Panc1 (cell line): ENCODE data around the gene PCDHGB7. TPM values are rescaled to one million over a fixed set of nuclear protein-coding genes. Genes with fewer than 3 reads are reported as not detected.

Experiments
- ATAC-seq: fragments of 200-7000 bp; cut with Tn5 transposase; 2 replicates; pipeline ENCODE4 v1.9.1; 2020; ENCODE audit warnings: mild to moderate bottlenecking, moderate library complexity
- BruUV-seq: library from RNA; stranded (reverse); fragments of 400-500 nt; replicated peaks from 2 replicates; lab custom pipeline; 2021; lab: Mats Ljungman, UMichigan
- CTCF ChIA-PET: fragments of 300-600 bp; sonication (Branson Sonifier 250); formaldehyde crosslinking; loops from one replicate; lab custom pipeline; 2022; ENCODE audit warnings: antibody characterized with exemption; lab: Charles Lee
- POLR2A ChIA-PET: fragments of 300-600 bp; sonication (Branson Sonifier 250); formaldehyde crosslinking; loops from one replicate; lab custom pipeline; 2022; ENCODE audit warnings: antibody characterized with exemption; lab: Charles Lee
- DNase-seq: peaks from one replicate; pipeline ENCODE4 v3.0.0-alpha.2; 2010; ENCODE audit warnings: low read depth, low spot score
- H3K27ac ChIP-seq: 2 replicates; pipeline ENCODE4 v1.5.1; 2011; ENCODE audit warnings: mild to moderate bottlenecking, low read length, inconsistent platforms
- H3K27me3 ChIP-seq: fragments of 200-500 bp; sonication (Bioruptor generic); 2 replicates; pipeline ENCODE4 v1.6.0; 2014; ENCODE audit warnings: low read length, inconsistent platforms; ENCODE audit not compliant: control insufficient read depth, insufficient read depth
- H3K36me3 ChIP-seq: fragments of 200-500 bp; sonication (Bioruptor generic); 2 replicates; pipeline ENCODE4 v1.5.1; 2014; ENCODE audit warnings: inconsistent platforms, mild to moderate bottlenecking, low read length, moderate library complexity; ENCODE audit not compliant: control insufficient read depth, insufficient read depth
- H3K4me1 ChIP-seq: 2 replicates; pipeline ENCODE4 v1.5.1; 2011; ENCODE audit warnings: inconsistent platforms, mild to moderate bottlenecking, low read length, moderate library complexity; ENCODE audit not compliant: control insufficient read depth, insufficient read depth
- H3K4me3 ChIP-seq, 2 experiments: 2 replicates each; pipeline ENCODE4 v1.5.1; 2011 to 2012; ENCODE audit warnings: low read depth in 2 of 2, low read length in 2 of 2, mild to moderate bottlenecking in 2 of 2, inconsistent platforms in 1 of 2, moderate library complexity in 1 of 2
- H3K9me3 ChIP-seq: fragments of 200-500 bp; sonication (Bioruptor generic); 2 replicates; pipeline ENCODE4 v1.5.1; 2014; ENCODE audit warnings: low read depth, mild to moderate bottlenecking, inconsistent platforms, low read length, moderate library complexity; ENCODE audit not compliant: control insufficient read depth, insufficient read depth
- CTCF ChIP-seq: fragments of 450-650 bp; IDR thresholded peaks from 2 replicates; pipeline ENCODE4 v1.5.1; 2017; ENCODE audit warnings: mild to moderate bottlenecking
- POLR2AphosphoS5 ChIP-seq: IDR thresholded peaks from 2 replicates; pipeline ENCODE4 v1.6.1; 2012; ENCODE audit warnings: mild to moderate bottlenecking, low read depth, low read length, moderate library complexity
- REST ChIP-seq, 2 experiments: IDR thresholded peaks; 2 replicates each; pipeline ENCODE4 v1.6.1; 2011 to 2012; ENCODE audit warnings: low read depth in 2 of 2, control low read depth in 1 of 2, low read length in 1 of 2, mild to moderate bottlenecking in 1 of 2, moderate library complexity in 1 of 2; ENCODE audit not compliant: insufficient read depth in 1 of 2
- SIN3A ChIP-seq: IDR thresholded peaks from 2 replicates; pipeline ENCODE4 v1.6.1; 2012; ENCODE audit warnings: low read depth, mild to moderate bottlenecking, low read length, moderate library complexity, borderline replicate concordance; ENCODE audit not compliant: insufficient read depth
- TCF7L2 ChIP-seq: IDR thresholded peaks from 2 replicates; pipeline ENCODE4 v1.6.1; 2011; ENCODE audit warnings: mild to moderate bottlenecking, low read depth, low read length, inconsistent platforms
- in situ Hi-C: cut with HindIII; loops from 2 replicates; pipeline ENCODE4 v1.10.0; 2016; ENCODE audit warnings: low sequenced_read_pairs, low pct_unique_long_range_greater_than_20kb
- intact Hi-C: fragments of 100-400 bp; cut with micrococcal nuclease; formaldehyde crosslinking; loops from one replicate; pipeline ENCODE4 v1.10.0; 2022; ENCODE audit not compliant: unreplicated experiment
- total RNA-seq: library from RNA; stranded (reverse); gene quantifications from one replicate; pipeline ENCODE4 v1.2.1, GENCODE V29; 2021; ENCODE audit not compliant: unreplicated experiment

Gene PCDHGB7
- total RNA-seq, 1 experiment from 2014 or later = 6.7 TPM

- peaks cover 16% of the 10 kb centered on the region; the same call in 1 of the 2 replicates for H3K9me3 ChIP-seq
- intact Hi-C loops = no loop called here
- H3K4me1 ChIP-seq = no peaks in the 10 kb centered on the region; the same call in 1 of the 2 replicates
- no peak overlapping the region for H3K27ac ChIP-seq
- POLR2A ChIA-PET = no interaction called here
- no peak for ATAC-seq
- no peak overlapping the region for H3K4me3 ChIP-seq
- no TSS peak for BruUV-seq
- no peaks in the 10 kb centered on the region for H3K36me3 ChIP-seq
- in situ Hi-C loops = no loop called here
- CTCF ChIA-PET = interaction anchor here (1.1 kb wide), 1 partner anchor 43 kb away, joined by 3 read pairs; no protein-coding TSS in a partner anchor
- no peak for DNase-seq
- TF ChIP-seq SIN3A = no peak
- no peak for TF ChIP-seq TCF7L2
- TF ChIP-seq POLR2AphosphoS5 = no peak
- no peak for TF ChIP-seq CTCF
- TF ChIP-seq REST (IDR thresholded peaks at IDR 0.05; ENCODE audit: insufficient read depth in 1 of 2, low read depth in 2 of 2, low read length in 1 of 2) = no peak
- H3K27me3 ChIP-seq = no peaks in the 10 kb centered on the region
These were observed 5.3 kb downstream of the PCDHGB7 start for GRCh38 chr5:141422742-141423291.

- DNase-seq = no peak
- H3K9me3 ChIP-seq = peaks cover 13% of the 10 kb centered on the region; the same call in 1 of the 2 replicates
- H3K4me3 ChIP-seq = no peak overlapping the region
- TF ChIP-seq POLR2AphosphoS5 (no peak), SIN3A (no peak), CTCF (no peak), REST (IDR thresholded peaks at IDR 0.05; ENCODE audit: insufficient read depth in 1 of 2, low read depth in 2 of 2, low read length in 1 of 2) (no peak), TCF7L2 (no peak)
- CTCF ChIA-PET = interaction anchor here (0.6 kb wide), 1 partner anchor 97 kb away, joined by 3 read pairs; no protein-coding TSS in a partner anchor
- BruUV-seq = no TSS peak
- H3K27ac ChIP-seq = no peak overlapping the region
- intact Hi-C loops (no loop called here), in situ Hi-C loops (no loop called here)
- H3K27me3 ChIP-seq = no peaks in the 10 kb centered on the region
- no peaks in the 10 kb centered on the region for H3K4me1 ChIP-seq
- POLR2A ChIA-PET = no interaction called here
- no peaks in the 10 kb centered on the region for H3K36me3 ChIP-seq
- ATAC-seq = no peak
These were observed 10.4 kb downstream of the PCDHGB7 start for GRCh38 chr5:141427783-141428426.
